Uterus (tissue), 2 donors: ENCODE measurements around the gene ZNF784.

Experiments
- POLR2A ChIP-seq, 2 donors: fragments of 450-650 bp; IDR thresholded peaks; one replicate each; pipeline ENCODE4 v1.6.1; 2016; ENCODE audit warnings: antibody characterized with exemption in 2 of 2, mild to moderate bottlenecking in 1 of 2, moderate library complexity in 1 of 2
- TF ChIP-seq, protein P1 (sequence below), 4 experiments: fragments of 200-600 bp in 2 of 4; fragments of 450-650 bp in 2 of 4; sonication (generic) in 2 of 4; IDR thresholded peaks; one replicate each; pipeline ENCODE4 v1.5.1; 2016 to 2019; ENCODE audit warnings: antibody characterized with exemption in 4 of 4, mild to moderate bottlenecking in 2 of 4, moderate library complexity in 1 of 4

DNA sequence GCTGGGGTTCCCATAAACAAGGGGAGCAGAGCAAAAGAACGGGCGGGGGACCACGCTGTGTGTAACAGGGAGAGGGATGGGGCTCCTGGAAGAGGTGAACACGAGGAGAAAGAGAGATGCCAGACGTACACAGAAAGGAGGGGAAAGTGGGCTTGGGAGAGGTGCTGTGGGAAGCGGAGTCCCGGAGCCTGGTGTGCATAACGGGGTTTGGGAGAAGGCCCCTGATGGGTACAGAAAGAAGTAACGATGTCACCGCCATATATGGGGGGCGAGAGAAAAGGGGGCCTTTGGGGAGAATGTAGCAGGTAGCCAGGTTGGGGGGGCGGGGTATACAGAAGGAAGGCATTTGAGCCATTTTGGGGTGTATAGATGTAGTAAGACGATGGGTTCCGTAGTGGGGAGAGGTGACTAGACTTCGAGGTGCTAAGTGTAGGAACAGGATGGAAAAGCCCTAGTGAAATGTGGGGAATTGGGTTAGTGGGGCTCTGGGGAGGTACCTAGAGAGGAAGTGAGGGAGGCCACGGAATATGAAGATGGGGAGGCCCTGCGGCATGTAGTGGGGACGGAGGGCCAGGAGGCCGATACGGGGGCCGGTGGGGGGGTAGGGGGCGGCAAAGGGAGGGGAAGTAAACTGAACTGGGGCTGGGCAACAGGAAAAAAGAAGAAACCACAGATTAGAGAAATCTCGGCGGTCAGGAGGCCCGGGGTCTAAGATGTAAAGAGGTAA, 17.2 kb upstream of the ZNF784 start:
- TF ChIP-seq, protein P1, sequence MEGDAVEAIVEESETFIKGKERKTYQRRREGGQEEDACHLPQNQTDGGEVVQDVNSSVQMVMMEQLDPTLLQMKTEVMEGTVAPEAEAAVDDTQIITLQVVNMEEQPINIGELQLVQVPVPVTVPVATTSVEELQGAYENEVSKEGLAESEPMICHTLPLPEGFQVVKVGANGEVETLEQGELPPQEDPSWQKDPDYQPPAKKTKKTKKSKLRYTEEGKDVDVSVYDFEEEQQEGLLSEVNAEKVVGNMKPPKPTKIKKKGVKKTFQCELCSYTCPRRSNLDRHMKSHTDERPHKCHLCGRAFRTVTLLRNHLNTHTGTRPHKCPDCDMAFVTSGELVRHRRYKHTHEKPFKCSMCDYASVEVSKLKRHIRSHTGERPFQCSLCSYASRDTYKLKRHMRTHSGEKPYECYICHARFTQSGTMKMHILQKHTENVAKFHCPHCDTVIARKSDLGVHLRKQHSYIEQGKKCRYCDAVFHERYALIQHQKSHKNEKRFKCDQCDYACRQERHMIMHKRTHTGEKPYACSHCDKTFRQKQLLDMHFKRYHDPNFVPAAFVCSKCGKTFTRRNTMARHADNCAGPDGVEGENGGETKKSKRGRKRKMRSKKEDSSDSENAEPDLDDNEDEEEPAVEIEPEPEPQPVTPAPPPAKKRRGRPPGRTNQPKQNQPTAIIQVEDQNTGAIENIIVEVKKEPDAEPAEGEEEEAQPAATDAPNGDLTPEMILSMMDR (IDR thresholded peaks at IDR 0.05): no peak
- no peak for TF ChIP-seq POLR2A (IDR thresholded peaks at IDR 0.05)
